A549 (cell line): Measurements from ENCODE around the gene OR8A1.

Experiments
- CEBPB ChIP-seq, 2 experiments: fragments of >200 bp in 1 of 2; sonication (Bioruptor Twin) in 1 of 2; formaldehyde crosslinking in 1 of 2; IDR thresholded peaks; 2 replicates each; pipeline ENCODE4 v1.6.1; 2012 to 2016
- CHD2 ChIP-seq: fragments of 150-350 bp; IDR thresholded peaks from 2 replicates; pipeline ENCODE4 v1.6.1; 2014; ENCODE audit warnings: low read length; ENCODE audit not compliant: partially characterized antibody
- CTCF ChIP-seq: fragments of >200 bp; sonication (Bioruptor Twin); formaldehyde crosslinking; IDR thresholded peaks from 3 replicates; pipeline ENCODE4 v1.5.1; 2016
- JUNB ChIP-seq: fragments of >200 bp; sonication (Bioruptor Twin); formaldehyde crosslinking; IDR thresholded peaks from 2 replicates; pipeline ENCODE4 v1.6.1; 2016
- MAFK ChIP-seq: fragments of 450-650 bp; IDR thresholded peaks from 2 replicates; pipeline ENCODE4 v1.6.1; 2014; ENCODE audit not compliant: partially characterized antibody
- MAZ ChIP-seq: fragments of 150-350 bp; IDR thresholded peaks from 2 replicates; pipeline ENCODE4 v1.6.1; 2014; ENCODE audit warnings: antibody characterized with exemption, low read depth, low read length, borderline replicate concordance
- POLR2A ChIP-seq: IDR thresholded peaks from 2 replicates; pipeline ENCODE4 v1.6.1; 2012; ENCODE audit warnings: mild to moderate bottlenecking, low read length
- REST ChIP-seq: fragments of 200-600 bp; sonication (generic); IDR thresholded peaks from 2 replicates; pipeline ENCODE4 v1.6.1; 2016; ENCODE audit warnings: antibody characterized with exemption, mild to moderate bottlenecking, moderate library complexity

- no peak for TF ChIP-seq CTCF
- no peak for TF ChIP-seq POLR2A
- no peak for TF ChIP-seq CEBPB (IDR thresholded peaks at IDR 0.05)
- no peak for TF ChIP-seq MAZ
- no peak for TF ChIP-seq JUNB
- no peak for TF ChIP-seq MAFK
- TF ChIP-seq REST: no peak
- TF ChIP-seq CHD2: no peak
Measured at GRCh38 chr11:124541204-124541603, 28.6 kb upstream of the OR8A1 start.
